HUDEP-2 (cell line): Measurements from ENCODE around the gene DIPK2B.

Source experiments
- DNase-seq, 76 experiments: peaks; one replicate each; lab custom pipeline; 2025; ENCODE audit not compliant: unreplicated experiment in 76 of 76; lab: John Stamatoyannopoulos, UW

DIPK2B gene

DNA sequence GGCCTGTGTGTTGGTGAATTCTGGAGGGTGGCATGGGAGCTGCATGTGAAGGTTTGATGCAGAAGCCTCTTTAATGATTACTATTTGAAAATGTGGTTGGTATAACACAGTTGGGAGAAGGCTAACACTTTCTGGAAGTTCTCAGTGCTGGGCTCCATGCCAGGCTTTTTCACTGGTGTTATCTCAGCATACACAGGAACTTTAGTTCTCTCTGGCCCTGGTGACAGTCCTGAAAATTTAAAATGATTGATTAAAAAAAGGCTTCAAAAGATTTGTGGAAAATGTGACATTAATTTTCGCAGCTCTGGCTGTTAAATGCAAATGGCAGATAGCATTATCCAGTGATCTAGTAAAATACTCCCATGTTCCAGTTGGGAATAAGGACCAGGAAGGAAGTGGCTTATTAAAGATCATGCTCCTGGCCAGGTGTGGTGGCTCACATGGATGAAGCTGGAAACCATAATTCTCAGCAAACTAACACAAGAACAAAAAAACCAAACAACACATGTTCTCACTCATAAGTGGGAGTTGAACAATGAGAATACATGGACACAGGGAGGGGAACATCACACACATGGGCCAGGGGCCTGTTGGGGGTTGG lies 36.6 kb downstream of the DIPK2B start:
- peak in 48 of 76 experiments; percentile 0 to 46 (median 7) for DNase-seq

DNA sequence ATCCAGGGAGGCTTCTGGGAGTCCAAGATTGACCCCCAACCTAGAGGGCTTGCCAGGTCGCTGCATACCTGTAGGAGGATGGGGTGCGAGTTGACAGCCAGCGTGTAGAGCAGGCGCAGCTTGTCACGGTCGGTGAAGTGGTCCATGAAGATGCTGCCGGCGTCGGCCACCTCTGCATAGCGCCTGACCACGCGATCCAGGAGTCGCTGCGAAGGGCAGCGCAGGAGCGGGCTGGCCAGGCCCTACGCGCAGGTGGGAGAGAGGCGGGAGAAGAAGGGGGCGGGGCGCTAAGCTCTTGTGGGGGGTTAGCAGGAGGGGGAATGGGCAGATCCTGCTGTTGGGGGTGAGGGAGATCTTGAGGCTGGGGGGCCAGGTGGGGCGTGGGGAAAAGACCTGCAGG lies 43.0 kb downstream of the DIPK2B start:
- DNase-seq = no peak

DNA sequence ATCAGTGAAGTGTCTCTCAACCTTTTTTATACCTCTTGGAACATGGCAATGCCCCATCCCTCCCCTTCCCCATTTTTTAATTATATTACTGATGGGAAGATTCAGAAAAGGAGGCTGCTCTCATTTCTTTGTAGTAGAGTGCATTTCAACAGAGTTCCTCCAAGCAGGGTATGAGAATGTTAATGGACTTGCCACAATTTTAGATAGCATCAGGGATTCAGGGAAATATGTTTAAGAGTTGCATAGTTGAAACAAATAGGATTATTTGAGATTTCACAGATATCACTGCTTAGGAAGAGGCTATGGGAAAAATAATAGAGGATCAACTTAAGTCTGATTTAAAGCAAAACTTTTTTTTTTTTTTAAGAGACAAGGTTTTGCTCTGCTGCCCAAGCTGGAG lies 46.2 kb downstream of the DIPK2B start:
- DNase-seq = no peak

DNA sequence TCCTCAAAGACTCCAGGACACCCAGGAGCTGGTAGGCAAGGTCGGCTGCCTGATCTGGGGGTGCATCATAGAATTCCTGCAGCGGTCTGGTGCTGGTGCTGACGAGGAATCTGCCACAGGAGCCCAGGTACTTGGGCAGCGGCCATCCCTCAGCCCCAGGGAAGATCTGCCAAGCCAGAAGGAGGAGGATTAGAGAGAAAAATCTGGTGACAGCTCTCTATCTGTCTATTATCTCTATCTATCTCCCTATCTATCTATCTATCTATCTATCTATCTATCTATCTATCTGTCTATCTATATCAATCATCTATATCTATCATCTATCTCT lies 46.7 kb downstream of the DIPK2B start:
- no peak for DNase-seq
